ENCODE measurements around the gene NTRK2.

The NTRK2 gene

GRCh38 chr9:84779883-84780282, 110.4 kb downstream of the NTRK2 start:
- no peak for DNase-seq

- no peak for DNase-seq
These were observed 110.9 kb downstream of the NTRK2 start for GRCh38 chr9:84780385-84780784.

GRCh38 chr9:84781458-84781857, 111.9 kb downstream of the NTRK2 start:
- DNase-seq = no peak

- DNase-seq = no peak
These were observed 112.7 kb downstream of the NTRK2 start for GRCh38 chr9:84781931-84782866.

GRCh38 chr9:84785792-84786547, 116.4 kb downstream of the NTRK2 start:
- peak in 3 of 56 donors; percentile 3 to 29 (median 7) for DNase-seq

- no peak for DNase-seq
These were observed 119.4 kb downstream of the NTRK2 start for GRCh38 chr9:84788803-84789462.

GRCh38 chr9:84789463-84789830, 119.9 kb downstream of the NTRK2 start:
- no peak for DNase-seq

GRCh38 chr9:84791643-84792042, 122.1 kb downstream of the NTRK2 start:
- DNase-seq = no peak

GRCh38 chr9:84793251-84793650, 123.7 kb downstream of the NTRK2 start:
- DNase-seq = no peak

GRCh38 chr9:84794981-84795637, 125.6 kb downstream of the NTRK2 start:
- DNase-seq = peak in 2 of 56 donors; percentile 14 to 16

GRCh38 chr9:84796404-84796803, 126.9 kb downstream of the NTRK2 start:
- DNase-seq = no peak

GRCh38 chr9:84799251-84799650, 129.7 kb downstream of the NTRK2 start:
- no peak for DNase-seq

- no peak for DNase-seq
These were observed 135.6 kb downstream of the NTRK2 start for GRCh38 chr9:84804951-84805694.

GRCh38 chr9:84807431-84807830, 137.9 kb downstream of the NTRK2 start:
- no peak for DNase-seq

- no peak for DNase-seq
These were observed 138.4 kb downstream of the NTRK2 start for GRCh38 chr9:84807870-84808390.

- no peak for DNase-seq
These were observed 138.9 kb downstream of the NTRK2 start for GRCh38 chr9:84808416-84808815.

GRCh38 chr9:84811072-84811750, 141.7 kb downstream of the NTRK2 start:
- no peak for DNase-seq

GRCh38 chr9:84811751-84812074, 142.2 kb downstream of the NTRK2 start:
- no peak for DNase-seq

- no peak for DNase-seq
These were observed 142.8 kb downstream of the NTRK2 start for GRCh38 chr9:84812355-84812754.

GRCh38 chr9:84812847-84813246, 143.3 kb downstream of the NTRK2 start:
- DNase-seq = no peak

All from nucleus accumbens (tissue), 56 donors.